ENCODE data around the gene EEFSEC. TPM values are rescaled to one million over a fixed set of nuclear protein-coding genes. Genes with fewer than 3 reads are reported as not detected.

EEFSEC gene
- total RNA-seq, 3 donors from 2014 or later, result 13.9 to 28.2 (median 19.8) TPM

DNA sequence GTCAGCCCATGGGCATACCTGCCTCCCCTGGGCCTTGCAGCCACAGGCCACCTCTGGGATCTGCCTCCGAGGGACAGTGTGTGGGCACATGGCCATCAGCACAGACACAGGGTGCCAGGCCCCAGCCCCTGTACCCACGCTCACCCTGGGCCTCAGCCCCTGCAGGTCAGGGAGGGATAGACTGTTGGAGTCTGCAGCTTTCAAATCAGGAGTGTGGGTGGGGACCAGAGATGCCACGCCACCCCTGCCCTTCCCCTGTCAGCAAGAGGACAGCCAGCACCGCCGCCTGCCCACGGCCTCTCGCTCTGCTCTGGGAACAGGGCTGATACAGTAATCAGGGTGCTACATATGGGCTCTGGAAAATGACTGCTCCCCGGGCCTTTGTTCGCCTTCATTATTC is 240.8 kb downstream of the EEFSEC start:
- Histone ChIP-seq H3K27me3 (no peaks in the 10 kb centered on the region), H3K36me3 (no peaks in the 10 kb centered on the region), H3K9me3 (no peaks in the 10 kb centered on the region), H3K4me3 (no peak overlapping the region), H3K27ac (no peak overlapping the region), H3K4me1 (no peaks in the 10 kb centered on the region)
- DNase-seq (ENCODE audit: low spot score in 2 of 2), result no peak
- intact Hi-C loops (cut with DNase I; ENCODE audit: low total_unique reads), result no loop called here
- no peak for TF ChIP-seq POLR2AphosphoS5 (IDR thresholded peaks at IDR 0.05)
- TF ChIP-seq, protein P1, sequence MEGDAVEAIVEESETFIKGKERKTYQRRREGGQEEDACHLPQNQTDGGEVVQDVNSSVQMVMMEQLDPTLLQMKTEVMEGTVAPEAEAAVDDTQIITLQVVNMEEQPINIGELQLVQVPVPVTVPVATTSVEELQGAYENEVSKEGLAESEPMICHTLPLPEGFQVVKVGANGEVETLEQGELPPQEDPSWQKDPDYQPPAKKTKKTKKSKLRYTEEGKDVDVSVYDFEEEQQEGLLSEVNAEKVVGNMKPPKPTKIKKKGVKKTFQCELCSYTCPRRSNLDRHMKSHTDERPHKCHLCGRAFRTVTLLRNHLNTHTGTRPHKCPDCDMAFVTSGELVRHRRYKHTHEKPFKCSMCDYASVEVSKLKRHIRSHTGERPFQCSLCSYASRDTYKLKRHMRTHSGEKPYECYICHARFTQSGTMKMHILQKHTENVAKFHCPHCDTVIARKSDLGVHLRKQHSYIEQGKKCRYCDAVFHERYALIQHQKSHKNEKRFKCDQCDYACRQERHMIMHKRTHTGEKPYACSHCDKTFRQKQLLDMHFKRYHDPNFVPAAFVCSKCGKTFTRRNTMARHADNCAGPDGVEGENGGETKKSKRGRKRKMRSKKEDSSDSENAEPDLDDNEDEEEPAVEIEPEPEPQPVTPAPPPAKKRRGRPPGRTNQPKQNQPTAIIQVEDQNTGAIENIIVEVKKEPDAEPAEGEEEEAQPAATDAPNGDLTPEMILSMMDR (IDR thresholded peaks at IDR 0.05), result no peak
- no peak for TF ChIP-seq POLR2A (IDR thresholded peaks at IDR 0.05)

DNA sequence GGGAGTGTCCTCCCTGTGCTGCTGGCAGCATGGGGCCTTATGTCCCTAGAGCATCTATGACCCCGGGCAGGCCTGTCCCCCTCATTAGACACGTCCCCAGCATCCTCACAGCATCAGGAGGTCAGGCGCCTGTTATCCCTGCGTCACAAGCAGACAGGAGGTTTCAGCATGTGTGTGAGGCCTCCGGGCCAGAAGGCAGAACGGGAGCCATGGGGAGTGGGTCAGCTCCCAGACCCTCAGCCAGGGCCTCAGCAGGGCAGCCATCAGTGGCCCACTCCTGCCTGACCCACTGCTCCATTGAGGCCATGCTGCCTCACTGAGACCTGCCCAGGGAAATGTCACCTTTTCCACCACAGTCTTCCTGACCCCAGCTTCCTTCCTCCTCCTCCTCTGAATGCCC is 241.8 kb downstream of the EEFSEC start:
- no peak for DNase-seq (ENCODE audit: low spot score in 2 of 2)
- Histone ChIP-seq H3K27ac (no peak overlapping the region), H3K4me1 (no peaks in the 10 kb centered on the region), H3K4me3 (no peak overlapping the region), H3K36me3 (no peaks in the 10 kb centered on the region), H3K27me3 (no peaks in the 10 kb centered on the region), H3K9me3 (no peaks in the 10 kb centered on the region)
- TF ChIP-seq POLR2A (IDR thresholded peaks at IDR 0.05) (no peak), POLR2AphosphoS5 (IDR thresholded peaks at IDR 0.05) (no peak)
- TF ChIP-seq, protein P1 (IDR thresholded peaks at IDR 0.05), result no peak
- intact Hi-C loops (cut with DNase I; ENCODE audit: low total_unique reads), result no loop called here

DNA sequence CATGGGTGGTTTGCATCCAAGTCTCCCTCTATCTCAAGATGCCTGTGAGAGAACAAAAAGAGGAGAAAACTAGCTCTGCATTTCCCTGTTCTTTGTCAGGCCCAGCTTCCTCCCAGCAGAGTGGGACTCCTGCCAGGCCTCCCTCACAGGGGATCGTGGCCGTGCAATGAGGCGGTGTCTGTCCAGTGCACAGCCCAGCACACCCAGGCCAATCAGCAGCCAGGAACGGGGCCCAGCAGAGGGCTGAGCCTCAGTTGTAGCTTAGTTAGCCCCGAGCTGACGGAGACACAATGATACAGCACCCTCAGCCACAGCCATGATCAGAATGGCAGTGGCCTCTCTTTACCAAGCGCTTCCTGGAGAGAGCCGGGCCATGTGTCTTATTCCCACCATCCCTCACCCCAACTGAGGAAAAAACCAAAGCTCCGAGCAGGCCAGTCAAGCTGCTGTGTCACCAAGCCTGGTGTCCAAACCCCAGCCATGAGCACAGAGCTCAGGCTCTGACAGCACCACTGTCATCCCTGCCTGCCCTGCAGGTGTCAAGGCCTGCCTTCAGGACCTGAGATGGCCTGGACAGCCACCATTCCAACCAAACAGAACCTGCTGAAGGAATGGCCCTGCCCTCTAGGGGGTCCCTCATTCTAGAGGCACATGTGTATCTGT is 242.3 kb downstream of the EEFSEC start:
- Histone ChIP-seq H3K36me3 (no peaks in the 10 kb centered on the region), H3K27ac (no peak overlapping the region), H3K4me3 (no peak overlapping the region), H3K9me3 (no peaks in the 10 kb centered on the region), H3K4me1 (no peaks in the 10 kb centered on the region), H3K27me3 (no peaks in the 10 kb centered on the region)
- TF ChIP-seq, protein P1 (IDR thresholded peaks at IDR 0.05), result no peak
- TF ChIP-seq POLR2A (IDR thresholded peaks at IDR 0.05), result no peak
- no peak for TF ChIP-seq POLR2AphosphoS5 (IDR thresholded peaks at IDR 0.05)
- no peak for DNase-seq (ENCODE audit: low spot score in 2 of 2)
- intact Hi-C loops (cut with DNase I; ENCODE audit: low total_unique reads), result no loop called here

DNA sequence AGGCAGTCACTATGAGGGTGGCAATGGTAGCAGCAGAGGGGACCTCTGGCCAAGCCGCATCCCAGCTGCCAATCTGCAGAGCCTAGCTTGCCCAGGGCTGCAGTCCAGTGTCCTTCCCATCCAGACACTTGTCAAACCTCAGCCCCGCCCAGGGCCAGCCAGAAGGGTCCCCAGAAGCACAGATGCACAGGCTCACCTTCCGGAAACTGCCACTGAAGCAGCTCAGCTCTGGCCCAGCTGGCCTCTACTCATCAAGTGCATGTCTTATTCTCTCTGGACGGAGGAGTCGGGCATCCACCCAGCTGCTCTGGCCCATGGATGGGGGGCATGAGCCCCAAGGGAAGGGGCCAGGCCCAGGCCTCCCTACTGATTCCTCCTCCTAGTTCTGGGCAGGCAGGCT is 244.2 kb downstream of the EEFSEC start:
- no peaks in the 10 kb centered on the region for H3K27me3 ChIP-seq
- H3K27ac ChIP-seq, result no peak overlapping the region
- H3K4me3 ChIP-seq, result no peak overlapping the region
- no peaks in the 10 kb centered on the region for H3K9me3 ChIP-seq
- no peaks in the 10 kb centered on the region for H3K36me3 ChIP-seq
- intact Hi-C loops (cut with DNase I; ENCODE audit: low total_unique reads), result no loop called here
- H3K4me1 ChIP-seq, result no peaks in the 10 kb centered on the region
- DNase-seq (ENCODE audit: low spot score in 2 of 2), result no peak
- TF ChIP-seq POLR2AphosphoS5 (IDR thresholded peaks at IDR 0.05), result no peak
- TF ChIP-seq, protein P1 (IDR thresholded peaks at IDR 0.05), result no peak
- TF ChIP-seq POLR2A (IDR thresholded peaks at IDR 0.05), result no peak

DNA sequence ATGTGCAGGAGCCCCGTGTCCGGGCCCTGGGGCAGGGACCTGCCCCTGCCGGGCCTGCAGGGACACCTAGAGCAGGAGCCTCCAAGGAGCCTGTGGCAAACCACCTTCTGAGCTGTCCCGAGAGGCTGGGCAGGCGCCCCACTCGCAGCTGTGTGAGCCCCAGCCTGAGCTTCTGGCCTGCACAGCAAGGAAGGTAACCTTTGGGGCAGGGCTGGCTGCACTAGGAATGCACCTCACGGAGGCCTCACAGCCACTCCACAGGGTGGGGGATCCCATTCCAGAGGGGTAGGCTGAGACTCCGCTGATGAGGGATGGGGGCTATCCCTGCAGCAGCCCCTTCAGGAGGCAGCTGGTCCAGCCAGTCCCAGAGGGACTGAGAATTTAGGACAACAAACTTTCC is 245.3 kb downstream of the EEFSEC start:
- DNase-seq (ENCODE audit: low spot score in 2 of 2), result no peak
- Histone ChIP-seq H3K27me3 (no peaks in the 10 kb centered on the region), H3K36me3 (no peaks in the 10 kb centered on the region), H3K27ac (no peak overlapping the region), H3K4me3 (no peak overlapping the region), H3K4me1 (no peaks in the 10 kb centered on the region), H3K9me3 (no peaks in the 10 kb centered on the region)
- intact Hi-C loops (cut with DNase I; ENCODE audit: low total_unique reads), result no loop called here
- no peak for TF ChIP-seq POLR2AphosphoS5 (IDR thresholded peaks at IDR 0.05)
- TF ChIP-seq POLR2A (IDR thresholded peaks at IDR 0.05), result no peak
- TF ChIP-seq, protein P1 (IDR thresholded peaks at IDR 0.05), result no peak

Data from breast epithelium (tissue), 4 donors.